Activated B cell treated with CpG ODN at 0.5 μM for 24 hours (primary cell): ENCODE data around the gene MAP3K6. TPM values are rescaled to one million over a fixed set of nuclear protein-coding genes. Genes with fewer than 3 reads are reported as not detected.
"Not testable (repeated sequence)": the region's sequence is repeated elsewhere in the genome, so short reads cannot be mapped to it uniquely, and the experiment has no call there.

Experiments used
- ATAC-seq: fragments of 200-7000 bp; cut with Tn5 transposase; one replicate; pipeline ENCODE4 v1.10.0; 2021; ENCODE audit warnings: low read depth, mild to moderate bottlenecking, moderate library complexity
- CTCF ChIA-PET: fragments of 350-600 bp; sonication (Branson Sonifier 250); formaldehyde crosslinking; loops from one replicate; lab custom pipeline; 2021; ENCODE audit warnings: antibody characterized with exemption; lab: Charles Lee
- POLR2A ChIA-PET: fragments of 350-600 bp; sonication (Branson Sonifier 250); formaldehyde crosslinking; loops from one replicate; lab custom pipeline; 2021; ENCODE audit warnings: antibody characterized with exemption; lab: Charles Lee
- DNase-seq: peaks from one replicate; pipeline ENCODE4 v3.0.0; 2022
- H3K27ac Mint-ChIP-seq: one replicate; pipeline ENCODE4 v1.8.0; 2020; ENCODE audit warnings: mixed read lengths
- H3K27me3 Mint-ChIP-seq: one replicate; pipeline ENCODE4 v1.8.0; 2021; ENCODE audit warnings: mixed read lengths
- H3K36me3 Mint-ChIP-seq: one replicate; pipeline ENCODE4 v1.8.0; 2021; ENCODE audit warnings: low read depth, mixed read lengths
- H3K4me1 Mint-ChIP-seq: one replicate; pipeline ENCODE4 v1.8.0; 2021; ENCODE audit warnings: mixed read lengths
- H3K4me3 Mint-ChIP-seq: one replicate; pipeline ENCODE4 v1.8.0; 2020; ENCODE audit warnings: mild to moderate bottlenecking, mixed read lengths
- H3K9me3 Mint-ChIP-seq: one replicate; pipeline ENCODE4 v1.8.0; 2020; ENCODE audit warnings: mixed read lengths
- CTCF ChIP-seq: fragments of 200-600 bp; IDR thresholded peaks from one replicate; pipeline ENCODE4 v1.8.0; 2022; ENCODE audit warnings: antibody characterized with exemption, mild to moderate bottlenecking
- intact Hi-C: fragments of 100-400 bp; cut with micrococcal nuclease; formaldehyde crosslinking; loops from one replicate; pipeline ENCODE4 v1.15.1; 2024
- total RNA-seq: library from RNA; stranded (reverse); gene quantifications from 2 replicates; pipeline ENCODE4 v1.2.3, GENCODE V29; 2022

MAP3K6 gene
- total RNA-seq, 1 donor from 2014 or later: 4.6 TPM

GRCh38 chr1:27391511-27392095 lies 24.8 kb upstream of the MAP3K6 start:
- Mint-ChIP-seq H3K27ac (peak overlapping the region; percentile 60), H3K4me1 (peaks cover 18% of the 10 kb centered on the region), H3K36me3 (no peaks in the 10 kb centered on the region), H3K27me3 (no peaks in the 10 kb centered on the region), H3K9me3 (no peaks in the 10 kb centered on the region), H3K4me3 (peak overlapping the region; percentile 82)
- ChIA-PET CTCF (interaction anchor here (0.9 to 11.1 kb wide), 12 partner anchors 25 to 347 kb away, joined by 3 to 171 read pairs (median 6); partner anchors contain the start of genes AHDC1 and MAP3K6), POLR2A (interaction anchor here (0.5 to 1.9 kb wide), 6 partner anchors 26 to 275 kb away, joined by 3 to 7 read pairs (median 4); partner anchors contain the start of gene SYTL1)
- no peak for ATAC-seq
- TF ChIP-seq CTCF: no peak
- DNase-seq: no peak
- intact Hi-C loops: loop anchor here (1.0 kb wide), 4 partner anchors 26 to 272 kb away; no protein-coding TSS in a partner anchor

GRCh38 chr1:27388337-27389005 lies 21.7 kb upstream of the MAP3K6 start:
- ChIA-PET CTCF (interaction anchor here (0.7 to 11.1 kb wide), 13 partner anchors 23 to 289 kb away, joined by 3 to 171 read pairs (median 5); partner anchors contain the start of gene MAP3K6), POLR2A (interaction anchor here (0.7 to 1.0 kb wide), 2 partner anchors 45 to 88 kb away, joined by 3 read pairs; no protein-coding TSS in a partner anchor)
- intact Hi-C loops: loop anchor here (1.0 kb wide), 5 partner anchors 23 to 286 kb away; no protein-coding TSS in a partner anchor
- TF ChIP-seq CTCF: peak; percentile 30
- ATAC-seq (peak; percentile 26), DNase-seq (peak; percentile 60)
- Mint-ChIP-seq H3K9me3 (no peaks in the 10 kb centered on the region), H3K4me1 (peaks cover 16% of the 10 kb centered on the region), H3K36me3 (no peaks in the 10 kb centered on the region), H3K4me3 (peak overlapping the region; percentile 8), H3K27ac (peak overlapping the region; percentile 56), H3K27me3 (no peaks in the 10 kb centered on the region)

GRCh38 chr1:27384797-27385196 lies 18.0 kb upstream of the MAP3K6 start:
- not testable (repeated sequence) for H3K9me3 Mint-ChIP-seq
- CTCF ChIA-PET: interaction anchor here (4.1 to 11.1 kb wide), 3 partner anchors 27 to 85 kb away, joined by 18 to 171 read pairs (median 43); no protein-coding TSS in a partner anchor
- POLR2A ChIA-PET: interaction anchor here (0.6 to 1.0 kb wide), 2 partner anchors 20 to 828 kb away, joined by 3 read pairs; no protein-coding TSS in a partner anchor

DNA sequence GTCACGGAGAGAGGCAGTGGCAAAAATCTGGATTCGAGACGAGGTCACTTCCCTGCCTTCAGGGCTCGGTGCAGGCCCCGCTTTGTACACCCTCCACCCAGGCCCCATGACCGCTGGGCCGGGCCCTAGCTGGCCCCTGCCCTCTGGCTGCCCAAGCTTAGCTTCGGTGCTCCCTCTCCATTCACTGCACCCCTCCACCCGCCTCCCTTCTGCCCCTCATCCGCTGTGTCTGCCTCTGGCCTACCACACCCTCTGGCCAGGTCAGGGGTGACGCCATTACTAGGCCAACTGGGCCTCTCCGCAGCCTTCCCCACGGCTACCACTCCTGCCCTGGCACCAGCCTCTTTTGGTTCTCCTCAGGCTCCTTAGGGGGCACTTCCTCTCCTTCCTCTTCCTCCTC lies 16.9 kb upstream of the MAP3K6 start:
- H3K4me3 Mint-ChIP-seq: no peak overlapping the region
- DNase-seq (no peak), ATAC-seq (no peak)
- CTCF ChIA-PET: interaction anchor here (0.6 to 11.1 kb wide), 3 partner anchors 27 to 200 kb away, joined by 4 to 171 read pairs (median 18); no protein-coding TSS in a partner anchor
- TF ChIP-seq CTCF: no peak
- intact Hi-C loops: no loop called here
- H3K9me3 Mint-ChIP-seq: no peaks in the 10 kb centered on the region
- H3K36me3 Mint-ChIP-seq: no peaks in the 10 kb centered on the region
- H3K27me3 Mint-ChIP-seq: peaks cover 2% of the 10 kb centered on the region
- peaks cover 8% of the 10 kb centered on the region for H3K4me1 Mint-ChIP-seq
- no peak overlapping the region for H3K27ac Mint-ChIP-seq
- POLR2A ChIA-PET: interaction anchor here (0.9 to 1.3 kb wide), 2 partner anchors 13 to 18 kb away, joined by 3 to 5 read pairs; no protein-coding TSS in a partner anchor

More at GRCh38 chr1:27384797-27385196, 18.0 kb upstream of the MAP3K6 start:
- ATAC-seq, intact Hi-C loops, H3K4me1 Mint-ChIP-seq, DNase-seq, H3K36me3 Mint-ChIP-seq, H3K27me3 Mint-ChIP-seq, H3K4me3 Mint-ChIP-seq, H3K27ac Mint-ChIP-seq: not testable (repeated sequence)

GRCh38 chr1:27383039-27383605 lies 16.4 kb upstream of the MAP3K6 start, which contains the start of gene CD164L2:
CD164L2 (minus strand) TSS chr1:27383333; CDS start chr1:27383239, 94 bp downstream.
- DNase-seq (no peak), ATAC-seq (peak; percentile 60)
- Mint-ChIP-seq H3K4me3 (no peak within 1 kb of the TSS), H3K9me3 (no peaks in the 10 kb centered on the region), H3K27ac (no peak within 1 kb of the TSS), H3K4me1 (peaks cover 6% of the 10 kb centered on the region), H3K27me3 (peaks cover 2% of the 10 kb centered on the region), H3K36me3 (no peaks in the 10 kb centered on the region)
- TF ChIP-seq CTCF: no peak
- ChIA-PET CTCF (interaction anchor here (0.7 to 11.1 kb wide), 4 partner anchors 12 to 83 kb away, joined by 4 to 171 read pairs (median 11); no protein-coding TSS in a partner anchor), POLR2A (interaction anchor here (0.9 to 1.3 kb wide), 2 partner anchors 13 to 18 kb away, joined by 3 to 5 read pairs; no protein-coding TSS in a partner anchor)
- intact Hi-C loops: no loop called here
